ENCODE measurements around the gene CEP295NL. TPM values are rescaled to one million over a fixed set of nuclear protein-coding genes. Genes with fewer than 3 reads are reported as not detected.
"Not testable (repeated sequence)": the region's sequence is repeated elsewhere in the genome, so short reads cannot be mapped to it uniquely, and the experiment has no call there.

The CEP295NL gene
- total and polyA plus RNA-seq, 11 donors = 0.23 to 3.3 (median 0.52) TPM

DNA sequence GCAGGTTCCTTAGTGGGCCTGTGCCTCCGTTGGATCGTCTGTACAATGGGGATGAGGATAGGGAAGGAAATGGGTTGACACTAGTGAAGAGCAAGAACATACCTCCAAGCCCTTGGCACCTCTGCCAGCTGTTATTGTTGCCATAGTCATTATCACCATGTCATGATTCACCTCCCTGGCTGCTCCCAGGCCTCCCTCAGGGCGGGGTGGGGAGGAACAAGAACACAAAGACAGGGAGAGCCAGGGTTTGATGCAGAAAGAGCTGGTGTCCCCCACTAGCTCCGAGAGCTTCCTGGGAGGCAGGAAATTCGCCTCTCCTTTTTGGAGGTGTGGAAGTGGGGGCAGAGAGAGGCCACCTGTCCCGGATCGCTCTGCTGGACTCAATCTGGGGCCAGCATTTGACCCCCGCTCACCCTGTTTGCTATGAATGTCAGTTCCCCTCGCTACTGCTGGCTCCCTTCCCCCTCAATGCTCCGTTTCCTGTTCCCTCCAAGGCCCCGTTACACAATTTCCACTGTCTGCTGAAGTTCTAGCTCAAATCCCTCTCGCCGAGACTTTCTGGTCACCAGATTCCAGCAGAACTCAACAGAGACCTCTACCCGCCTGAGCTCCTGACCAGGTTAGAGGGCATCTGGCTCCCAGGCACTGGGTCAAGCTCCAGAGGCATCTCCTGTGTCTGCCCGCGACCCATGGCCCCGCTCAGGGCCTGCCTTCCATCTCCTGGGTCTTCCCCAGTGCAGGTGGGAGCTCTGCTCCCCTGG, 13.1 kb upstream of the CEP295NL start:
- intact Hi-C loops (cut with DNase I) = no loop called here
- peak overlapping the region in 6 of 12 donors; percentile 0 to 37 (median 23) for H3K4me3 ChIP-seq
- H3K36me3 ChIP-seq = peaks cover 0 to 7% (median 0%) of the 10 kb centered on the region in 9 donors
- H3K27me3 ChIP-seq = no peaks in the 10 kb centered on the region
- DNase-seq (peak in 4 of 5 donors; percentile 57 to 87 (median 65)), ATAC-seq (peak; percentile 54 to 82 (median 77))
- TF ChIP-seq POLR2A (IDR thresholded peaks at IDR 0.05) = no peak
- no peak for TF ChIP-seq CTCF (IDR thresholded peaks at IDR 0.05)
- peaks cover 12 to 95% (median 43%) of the 10 kb centered on the region in 12 donors for H3K4me1 ChIP-seq
- H3K9me3 ChIP-seq = no peaks in the 10 kb centered on the region
- H3K27ac ChIP-seq = peak overlapping the region; percentile 33 to 95 (median 76)
- 36 to 56% (median 48%) methylated on average over 16 to 17 of the region's 17 CpGs for WGBS, 4 donors

- no peaks in the 10 kb centered on the region for H3K27me3 ChIP-seq
- H3K4me3 ChIP-seq = no peak overlapping the region
- peaks cover 0 to 7% (median 0%) of the 10 kb centered on the region in 9 donors for H3K36me3 ChIP-seq
- intact Hi-C loops (cut with DNase I) = no loop called here
- H3K4me1 ChIP-seq = peaks cover 11 to 78% (median 33%) of the 10 kb centered on the region in 12 donors
- no peaks in the 10 kb centered on the region for H3K9me3 ChIP-seq
- TF ChIP-seq POLR2A (IDR thresholded peaks at IDR 0.05) (no peak), CTCF (IDR thresholded peaks at IDR 0.05) (no peak)
- ATAC-seq (no peak), DNase-seq (no peak)
- 90 to 94% (median 93%) methylated on average over 15 of the region's 15 CpGs for WGBS, 4 donors
- peak overlapping the region in 1 of 12 donors; percentile 86 for H3K27ac ChIP-seq
These were observed 10.1 kb upstream of the CEP295NL start for GRCh38 chr17:78913115-78913514.

GRCh38 chr17:78912082-78912481, 9.1 kb upstream of the CEP295NL start:
- Histone ChIP-seq H3K9me3 (no peaks in the 10 kb centered on the region), H3K27me3 (no peaks in the 10 kb centered on the region), H3K36me3 (peaks cover 0 to 7% (median 0%) of the 10 kb centered on the region in 9 donors), H3K27ac (peak overlapping the region in 3 of 12 donors; percentile 3 to 86 (median 4)), H3K4me3 (no peak overlapping the region), H3K4me1 (peaks cover 11 to 70% (median 28%) of the 10 kb centered on the region in 12 donors)
- DNase-seq (no peak), ATAC-seq (no peak)
- intact Hi-C loops (cut with DNase I) = no loop called here
- TF ChIP-seq CTCF (IDR thresholded peaks at IDR 0.05) = no peak
- TF ChIP-seq POLR2A (IDR thresholded peaks at IDR 0.05) = no peak
- 83 to 86% (median 86%) methylated on average over 8 of the region's 8 CpGs for WGBS, 4 donors

DNA sequence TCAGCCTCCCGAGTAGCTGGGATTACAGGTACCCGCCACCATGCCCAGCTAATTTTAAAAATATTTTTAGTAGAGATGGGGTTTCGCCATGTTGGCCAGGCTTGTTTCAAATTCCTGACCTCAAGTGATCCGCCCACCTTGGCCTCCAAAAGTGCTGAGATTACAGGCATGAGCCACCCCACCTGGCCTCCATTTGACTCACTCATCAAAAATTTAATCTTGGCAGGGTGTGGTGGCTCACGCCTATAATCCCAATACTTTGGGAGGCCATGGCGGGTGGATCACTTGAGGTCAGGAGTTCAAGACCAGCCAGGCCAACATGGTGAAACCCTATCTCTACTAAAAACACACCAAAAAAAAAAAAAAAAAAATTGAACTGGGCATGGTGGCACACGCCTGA, 8.5 kb upstream of the CEP295NL start:
- H3K9me3 ChIP-seq; intact Hi-C loops (cut with DNase I); H3K27me3 ChIP-seq; ATAC-seq; H3K4me3 ChIP-seq; H3K36me3 ChIP-seq; DNase-seq: not testable (repeated sequence)
- H3K4me1 ChIP-seq = peaks cover 9 to 66% (median 27%) of the 10 kb centered on the region in 12 donors
- H3K27ac ChIP-seq = peak overlapping the region in 2 of 12 donors; percentile 7 to 86
- WGBS, 4 donors = 87 to 98% (median 90%) methylated on average over 7 of the region's 7 CpGs
